Adrenal gland (tissue), 12 donors: ENCODE results near the gene CCDC13. TPM values are rescaled to one million over a fixed set of nuclear protein-coding genes. Genes with fewer than 3 reads are reported as not detected.

Source experiments
- DNase-seq, 7 donors: peaks; one replicate each; pipeline ENCODE4 v3.0.0-alpha.2; 2019 to 2020
- H3K27ac ChIP-seq, 5 donors: fragments of 200-600 bp; sonication (generic) in 4 of 5; 1 replicate in 3 of 5; 2 replicates in 2 of 5; pipeline versions ENCODE4 v1.5.1 to v1.8.0; 2016 to 2020; ENCODE audit warnings: mild to moderate bottlenecking in 1 of 5
- H3K27me3 ChIP-seq: fragments of 200-600 bp; 2 replicates; pipeline ENCODE4 v1.8.0; 2021
- H3K36me3 ChIP-seq, 2 donors: fragments of 200-600 bp; replicated peaks in 1 of 2; 1 replicate in 1 of 2; 2 replicates in 1 of 2; pipeline versions ENCODE4 v1.5.1 to v1.8.0; 2018 to 2022
- H3K4me1 ChIP-seq, 2 donors: fragments of 200-600 bp; replicated peaks in 1 of 2; 1 replicate in 1 of 2; 2 replicates in 1 of 2; pipeline versions ENCODE4 v1.5.1 to v1.8.0; 2018 to 2021
- H3K4me3 ChIP-seq, 4 donors: fragments of 200-600 bp; sonication (generic) in 3 of 4; one replicate each; pipeline ENCODE4 v1.5.1; 2016 to 2018
- H3K9me3 ChIP-seq, 3 donors: fragments of 200-600 bp; sonication (generic) in 1 of 3; replicated peaks in 1 of 3; 1 replicate in 2 of 3; 2 replicates in 1 of 3; pipeline versions ENCODE4 v1.5.1 to v1.8.0; 2016 to 2021
- CTCF ChIP-seq, 6 experiments: fragments of 450-650 bp in 4 of 6; fragments of 200-600 bp in 2 of 6; sonication (generic) in 1 of 6; IDR thresholded peaks; 1 replicate in 5 of 6; 2 replicates in 1 of 6; pipeline versions ENCODE4 v1.5.1 to v1.8.0; 2016 to 2021; ENCODE audit warnings: antibody characterized with exemption in 6 of 6, mild to moderate bottlenecking in 2 of 6, moderate library complexity in 1 of 6
- POLR2A ChIP-seq, 2 donors: fragments of 450-650 bp; IDR thresholded peaks; one replicate each; pipeline ENCODE4 v1.6.1; 2017; ENCODE audit warnings: antibody characterized with exemption in 2 of 2, mild to moderate bottlenecking in 2 of 2, moderate library complexity in 1 of 2
- WGBS, 4 donors: extraction: QIAGEN DNeasy Blood & Tissue Kit in 2 of 4; methylation state at CpG; one replicate each; pipeline versions ENCODE4 v1.1.5 to v1.1.7; 2013 to 2017; 5-methylcytosine and 5-hydroxymethylcytosine counted together
- intact Hi-C, 2 donors: fragments of 100-400 bp; cut with DNase I; formaldehyde crosslinking; loops; one replicate each; pipeline versions ENCODE4 v1.14.1 to v1.15.0; 2022 to 2023
- polyA plus RNA-seq, 3 donors: library from polyadenylated mRNA; stranded (reverse); fragments of 200-250 nt in 2 of 3; fragments of 350-450 nt in 1 of 3; fragmentation: Illumina TruSeq in 1 of 3; extraction: RNeasy Lipid Tissue Mini Kit (QIAGEN cat#74804) in 1 of 3; gene quantifications; one replicate each; pipeline ENCODE4 v1.2.3, GENCODE V29; 2013 to 2014
- total RNA-seq, 9 donors: library from RNA; depleted of rRNA in 4 of 9; stranded (reverse); fragments of >200 nt in 4 of 9; fragments of 120-200 nt in 1 of 9; fragmentation: NEBNext Ultra II Directional in 1 of 9; extraction: Animal tissue kit (Norgen Biotek cat#: 25700) in 1 of 9; gene quantifications; one replicate each; pipeline versions ENCODE4 v1.1.0 to v1.2.4, GENCODE V29; 2013 to 2023
- donor health status: healthy with polysubstance abuse.
- donor health status: Bipolar disorder and iron deficiency.
- donor health status: DM: yes; HTN: yes; CAD: no.
- donor health status: DM: no; HTN: no; CAD: no.
- donor health status: DM: no; HTN: no; CAD: no.
- donor health status: DM: yes; HTN: yes; CAD: no.

CCDC13 gene
- total and polyA plus RNA-seq, 12 donors = 0.35 to 2.1 (median 1.1) TPM; not detected in 2

- no peaks in the 10 kb centered on the region for H3K9me3 ChIP-seq
- no peaks in the 10 kb centered on the region for H3K36me3 ChIP-seq
- H3K4me1 ChIP-seq = no peaks in the 10 kb centered on the region
- 72 to 85% (median 77%) methylated on average over 3 to 9 of the region's 9 CpGs; no CpG with 5 or more reads in 1 of the 4 donors for WGBS, 4 donors
- TF ChIP-seq POLR2A (IDR thresholded peaks at IDR 0.05) (no peak), CTCF (IDR thresholded peaks at IDR 0.05) (no peak)
- H3K27me3 ChIP-seq = no peaks in the 10 kb centered on the region
- peak in 3 of 7 donors; percentile 12 to 49 (median 17) for DNase-seq
- intact Hi-C loops = no loop called here
- H3K27ac ChIP-seq = no peak overlapping the region
- H3K4me3 ChIP-seq = no peak overlapping the region
Observed at GRCh38 chr3:42751609-42752008, 21.4 kb downstream of the CCDC13 start.

GRCh38 chr3:42750834-42751233, 22.2 kb downstream of the CCDC13 start:
- Histone ChIP-seq H3K27ac (no peak overlapping the region), H3K27me3 (no peaks in the 10 kb centered on the region), H3K36me3 (no peaks in the 10 kb centered on the region), H3K4me3 (no peak overlapping the region), H3K9me3 (no peaks in the 10 kb centered on the region), H3K4me1 (no peaks in the 10 kb centered on the region)
- DNase-seq = peak in 2 of 7 donors; percentile 5 to 10
- TF ChIP-seq POLR2A (IDR thresholded peaks at IDR 0.05) (no peak), CTCF (IDR thresholded peaks at IDR 0.05) (no peak)
- intact Hi-C loops = no loop called here
- 60 to 100% (median 94%) methylated on average over 1 to 7 of the region's 7 CpGs for WGBS, 4 donors

- no peak overlapping the region for H3K27ac ChIP-seq
- no peaks in the 10 kb centered on the region for H3K9me3 ChIP-seq
- no peaks in the 10 kb centered on the region for H3K27me3 ChIP-seq
- DNase-seq = peak in 2 of 7 donors; percentile 25 to 59
- H3K4me3 ChIP-seq = no peak overlapping the region
- TF ChIP-seq POLR2A (IDR thresholded peaks at IDR 0.05) (no peak), CTCF (IDR thresholded peaks at IDR 0.05) (peak in 3 of 6 experiments; percentile 12 to 33 (median 31))
- intact Hi-C loops = loop anchor here in 1 of 2 donors (10.0 kb wide), 1 partner anchor 165 kb away; the partner anchor contains the start of gene SEC22C
- no peaks in the 10 kb centered on the region for H3K36me3 ChIP-seq
- 69 to 80% (median 74%) methylated on average over 8 to 10 of the region's 10 CpGs for WGBS, 4 donors
- H3K4me1 ChIP-seq = no peaks in the 10 kb centered on the region
Observed at GRCh38 chr3:42749753-42750231, 23.3 kb downstream of the CCDC13 start.

- 79 to 92% (median 90%) methylated on average over 9 to 10 of the region's 10 CpGs for WGBS, 4 donors
- DNase-seq = peak in 2 of 7 donors; percentile 4 to 40
- no peak overlapping the region for H3K27ac ChIP-seq
- H3K36me3 ChIP-seq = no peaks in the 10 kb centered on the region
- intact Hi-C loops = loop anchor here in 1 of 2 donors (10.0 kb wide), 1 partner anchor 164 kb away; the partner anchor contains the start of gene SEC22C
- no peak overlapping the region for H3K4me3 ChIP-seq
- H3K9me3 ChIP-seq = no peaks in the 10 kb centered on the region
- no peak for TF ChIP-seq POLR2A (IDR thresholded peaks at IDR 0.05)
- no peak for TF ChIP-seq CTCF (IDR thresholded peaks at IDR 0.05)
- no peaks in the 10 kb centered on the region for H3K4me1 ChIP-seq
- H3K27me3 ChIP-seq = no peaks in the 10 kb centered on the region
Observed at GRCh38 chr3:42749025-42749752, 23.9 kb downstream of the CCDC13 start.
